GM12801 (cell line): ENCODE results near the gene FLT3.

Experiments used
- CTCF ChIP-seq: IDR thresholded peaks from one replicate; pipeline ENCODE4 v1.5.1; 2011; ENCODE audit warnings: control low read depth; ENCODE audit not compliant: insufficient read length; ENCODE audit errors: extremely low read depth

The FLT3 gene

GRCh38 chr13:27971776-27972477, 128.4 kb downstream of the FLT3 start:
- no peak for TF ChIP-seq CTCF

- TF ChIP-seq CTCF = no peak
Measured at GRCh38 chr13:27971236-27971645, 129.1 kb downstream of the FLT3 start.

- no peak for TF ChIP-seq CTCF
Measured at GRCh38 chr13:27970382-27971235, 129.8 kb downstream of the FLT3 start.

- no peak for TF ChIP-seq CTCF
Measured at GRCh38 chr13:27969866-27970229, 130.5 kb downstream of the FLT3 start.

- no peak for TF ChIP-seq CTCF
Measured at GRCh38 chr13:27969082-27969865, 131.1 kb downstream of the FLT3 start, which contains the start of gene CDX2. Gene CDX2 (minus strand): TSS chr13:27969315. CDS start chr13:27969006, 309 bp downstream.

- no peak for TF ChIP-seq CTCF
Measured at GRCh38 chr13:27968316-27969081, 131.9 kb downstream of the FLT3 start.
